Common myeloid progenitor, CD34-positive (primary cell): ENCODE measurements around the gene TOMT.
"Not testable (repeated sequence)": the region's sequence is repeated elsewhere in the genome, so short reads cannot be mapped to it uniquely, and the experiment has no call there.

Experiments
- CTCF ChIA-PET: fragments of 350-600 bp; sonication (Branson Sonifier 250); formaldehyde crosslinking; loops from one replicate; lab custom pipeline; 2021; ENCODE audit warnings: antibody characterized with exemption; lab: Charles Lee
- POLR2A ChIA-PET: fragments of 350-600 bp; sonication (Branson Sonifier 250); formaldehyde crosslinking; loops from one replicate; lab custom pipeline; 2021; ENCODE audit warnings: antibody characterized with exemption; lab: Charles Lee
- DNase-seq, 3 donors: peaks; one replicate each; pipeline versions ENCODE4 v3.0.0 to v3.0.0-alpha.2; 2013
- H3K27ac ChIP-seq, 2 experiments: 1 replicate in 1 of 2; 2 replicates in 1 of 2; pipeline ENCODE4 v1.7.0; 2013; ENCODE audit warnings: inconsistent platforms in 2 of 2, low read length in 2 of 2, mild to moderate bottlenecking in 2 of 2, low read depth in 1 of 2, moderate library complexity in 1 of 2; ENCODE audit not compliant: severe bottlenecking in 2 of 2, insufficient read depth in 1 of 2, poor library complexity in 1 of 2
- H3K27me3 ChIP-seq, 5 experiments: replicated peaks in 2 of 5; 1 replicate in 3 of 5; 2 replicates in 2 of 5; pipeline versions ENCODE4 v1.6.1 to v1.7.0; 2013; ENCODE audit warnings: low read length in 4 of 5, mild to moderate bottlenecking in 2 of 5, moderate library complexity in 2 of 5, inconsistent platforms in 1 of 5; ENCODE audit not compliant: insufficient read depth in 5 of 5, control insufficient read depth in 4 of 5
- H3K36me3 ChIP-seq, 4 experiments: 1 replicate in 2 of 4; 2 replicates in 2 of 4; pipeline versions ENCODE4 v1.6.1 to v1.7.0; 2013; ENCODE audit warnings: low read length in 3 of 4, control low read depth in 1 of 4, mild to moderate bottlenecking in 1 of 4; ENCODE audit not compliant: control insufficient read depth in 4 of 4, insufficient read depth in 4 of 4
- H3K4me1 ChIP-seq, 4 experiments: 1 replicate in 3 of 4; 2 replicates in 1 of 4; pipeline versions ENCODE4 v1.6.1 to v1.7.1; 2013; ENCODE audit warnings: low read length in 3 of 4, mild to moderate bottlenecking in 3 of 4, control low read depth in 1 of 4, inconsistent platforms in 1 of 4, moderate library complexity in 1 of 4; ENCODE audit not compliant: control insufficient read depth in 4 of 4, insufficient read depth in 4 of 4; ENCODE audit errors: control extremely low read depth in 1 of 4
- H3K4me3 ChIP-seq, 7 experiments: 1 replicate in 4 of 7; 2 replicates in 3 of 7; pipeline versions ENCODE4 v1.5.1 to v1.7.0; 2013; ENCODE audit warnings: mild to moderate bottlenecking in 7 of 7, low read length in 6 of 7, moderate library complexity in 6 of 7, inconsistent platforms in 2 of 7, low read depth in 2 of 7, control low read depth in 1 of 7; ENCODE audit not compliant: insufficient read depth in 4 of 7, control insufficient read depth in 1 of 7; ENCODE audit errors: extremely low read depth in 1 of 7
- H3K9me3 ChIP-seq, 5 experiments: 1 replicate in 4 of 5; 2 replicates in 1 of 5; pipeline versions ENCODE4 v1.6.1 to v1.7.1; 2013; ENCODE audit warnings: low read length in 4 of 5, mild to moderate bottlenecking in 2 of 5, inconsistent platforms in 1 of 5, low read depth in 1 of 5, moderate library complexity in 1 of 5; ENCODE audit not compliant: control insufficient read depth in 4 of 5, insufficient read depth in 2 of 5; ENCODE audit errors: control extremely low read depth in 1 of 5
- WGBS: methylation state at CpG from one replicate; pipeline ENCODE4 v1.1.5; 2013; ENCODE audit not compliant: insufficient coverage; 5-methylcytosine and 5-hydroxymethylcytosine counted together

Gene TOMT

DNA sequence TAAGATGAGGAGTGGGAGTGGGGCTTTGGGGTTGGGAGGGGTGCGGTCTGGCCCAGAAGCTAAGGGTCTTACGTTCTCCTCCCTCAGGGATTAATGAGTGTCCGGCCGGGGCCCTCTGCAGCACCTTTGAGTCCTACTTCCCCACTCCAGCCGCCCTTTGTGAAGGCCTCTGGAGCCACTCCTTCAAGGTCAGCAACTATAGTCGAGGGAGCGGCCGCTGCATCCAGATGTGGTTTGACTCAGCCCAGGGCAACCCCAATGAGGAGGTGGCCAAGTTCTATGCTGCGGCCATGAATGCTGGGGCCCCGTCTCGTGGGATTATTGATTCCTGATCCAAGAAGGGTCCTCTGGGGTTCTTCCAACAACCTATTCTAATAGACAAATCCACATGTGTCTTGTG is 33.8 kb downstream of the TOMT start:
- ChIA-PET CTCF (no interaction called here), POLR2A (no interaction called here)
- Histone ChIP-seq H3K9me3 (no peaks in the 10 kb centered on the region), H3K27ac (no peak overlapping the region), H3K4me1 (peaks cover 0 to 4% (median 2%) of the 10 kb centered on the region in 4 experiments), H3K27me3 (no peaks in the 10 kb centered on the region), H3K4me3 (no peak overlapping the region), H3K36me3 (no peaks in the 10 kb centered on the region)
- WGBS, result 95% methylated on average over 8 of the region's 11 CpGs
- DNase-seq, result no peak

DNA sequence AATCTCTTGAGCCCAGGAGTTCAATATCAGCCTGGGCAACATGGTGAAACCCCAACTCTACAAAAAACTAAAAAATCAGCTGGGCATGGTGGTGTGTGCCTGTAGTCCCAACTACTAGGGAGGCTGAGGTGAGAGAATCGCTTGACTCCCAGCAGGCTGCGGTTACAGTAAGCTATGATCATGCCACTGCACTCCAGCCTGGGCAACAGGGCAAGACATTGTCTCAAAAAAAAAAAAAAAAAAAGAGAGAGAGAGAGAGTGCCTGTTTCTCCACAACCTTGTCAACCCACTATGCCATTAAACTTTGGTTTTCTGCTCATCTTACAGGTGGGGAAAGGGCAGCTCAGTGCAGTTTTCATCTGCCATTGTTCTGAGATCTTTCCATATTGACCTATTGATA is 34.9 kb downstream of the TOMT start:
- Histone ChIP-seq H3K4me1 (peaks cover 0 to 4% (median 2%) of the 10 kb centered on the region in 4 experiments), H3K27ac (no peak overlapping the region), H3K9me3 (no peaks in the 10 kb centered on the region), H3K36me3 (no peaks in the 10 kb centered on the region), H3K4me3 (no peak overlapping the region), H3K27me3 (no peaks in the 10 kb centered on the region)
- ChIA-PET CTCF (interaction anchor here (1.0 to 1.4 kb wide), 4 partner anchors 42 to 163 kb away, joined by 3 to 6 read pairs (median 4); no protein-coding TSS in a partner anchor), POLR2A (no interaction called here)
- no CpG with 5 or more reads among the region's 2 CpGs for WGBS
- no peak for DNase-seq

DNA sequence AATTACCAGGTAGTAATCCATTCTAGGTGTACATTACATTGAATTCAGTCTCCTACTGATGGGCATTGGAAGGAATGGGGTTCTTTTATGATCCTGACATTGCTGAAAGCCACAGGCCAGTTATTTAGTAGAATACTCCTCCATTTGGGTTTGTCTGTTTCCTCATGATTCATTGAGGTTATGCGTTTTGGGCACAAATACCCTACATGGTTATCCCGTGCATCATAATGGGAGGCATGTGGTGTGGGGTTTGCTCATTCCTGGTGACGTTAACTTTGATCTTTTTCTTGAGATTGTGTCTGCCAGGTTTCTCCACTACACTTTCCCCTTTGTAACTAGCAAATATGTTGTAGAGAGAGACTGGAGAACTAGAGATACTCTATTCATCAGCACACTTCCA is 35.3 kb downstream of the TOMT start:
- peak in 2 of 3 donors; percentile 13 to 21 for DNase-seq
- CTCF ChIA-PET, result interaction anchor here (1.0 to 1.4 kb wide), 5 partner anchors 29 to 163 kb away, joined by 3 to 6 read pairs (median 4); partner anchors contain the start of gene ANAPC15
- H3K9me3 ChIP-seq, result no peaks in the 10 kb centered on the region
- H3K36me3 ChIP-seq, result no peaks in the 10 kb centered on the region
- no peaks in the 10 kb centered on the region for H3K27me3 ChIP-seq
- peaks cover 0 to 4% (median 2%) of the 10 kb centered on the region in 4 experiments for H3K4me1 ChIP-seq
- no CpG with 5 or more reads among the region's 3 CpGs for WGBS
- POLR2A ChIA-PET, result no interaction called here
- no peak overlapping the region for H3K27ac ChIP-seq
- no peak overlapping the region for H3K4me3 ChIP-seq

DNA sequence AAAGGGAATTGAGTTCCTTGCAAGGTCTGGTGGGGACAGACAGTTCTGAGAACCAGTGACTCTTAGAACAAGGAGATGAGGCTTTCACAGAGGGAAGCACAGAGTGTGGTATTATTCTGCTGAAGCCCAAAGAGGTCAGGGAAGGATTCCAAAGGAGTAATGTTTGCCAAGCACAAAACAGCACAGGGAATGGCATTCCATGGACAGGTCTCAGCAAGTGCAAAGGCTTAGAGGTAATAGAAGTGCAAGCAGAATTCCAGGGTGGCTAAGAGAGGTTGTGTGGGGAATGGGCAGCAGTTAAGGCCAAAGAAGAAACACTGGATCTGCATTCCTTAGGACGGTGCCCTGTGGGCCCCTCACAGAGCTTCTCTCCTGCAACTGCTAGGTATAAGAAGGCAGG is 36.4 kb downstream of the TOMT start:
- DNase-seq, H3K4me1 ChIP-seq, H3K27ac ChIP-seq, H3K36me3 ChIP-seq, H3K9me3 ChIP-seq, H3K27me3 ChIP-seq, POLR2A ChIA-PET, H3K4me3 ChIP-seq: not testable (repeated sequence)
- WGBS, result no CpG with 5 or more reads among the region's 1 CpG
- CTCF ChIA-PET, result interaction anchor here (1.0 to 5.2 kb wide), 3 partner anchors 14 to 117 kb away, joined by 4 to 20 read pairs (median 6); partner anchors contain the start of gene ANAPC15

DNA sequence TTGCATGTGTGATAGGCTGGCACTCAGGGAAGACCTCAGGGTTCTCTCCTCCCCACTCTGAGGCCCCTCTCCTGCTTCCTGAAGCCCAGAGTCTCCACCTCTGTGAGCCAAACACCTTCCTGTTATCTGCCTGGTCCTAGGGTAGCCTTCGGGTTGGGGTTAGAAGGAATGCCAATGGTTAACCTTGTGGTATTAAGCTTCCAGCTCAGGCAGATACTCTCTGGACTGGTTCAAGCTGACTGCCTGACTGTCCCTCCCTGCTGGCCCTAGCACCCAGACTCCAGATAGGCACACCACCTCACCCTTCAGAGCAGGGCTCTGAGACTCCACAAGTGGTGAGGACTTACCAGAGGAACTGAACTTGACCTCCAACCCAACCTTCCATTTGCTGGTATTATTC is 36.8 kb downstream of the TOMT start:
- H3K27ac ChIP-seq, POLR2A ChIA-PET, H3K27me3 ChIP-seq, DNase-seq, H3K4me3 ChIP-seq, H3K4me1 ChIP-seq, H3K36me3 ChIP-seq, H3K9me3 ChIP-seq: not testable (repeated sequence)
- WGBS, result no CpG with 5 or more reads among the region's 1 CpG
- CTCF ChIA-PET, result interaction anchor here (1.0 to 5.2 kb wide), 9 partner anchors 10 to 123 kb away, joined by 3 to 20 read pairs (median 8); partner anchors contain the start of gene ANAPC15

DNA sequence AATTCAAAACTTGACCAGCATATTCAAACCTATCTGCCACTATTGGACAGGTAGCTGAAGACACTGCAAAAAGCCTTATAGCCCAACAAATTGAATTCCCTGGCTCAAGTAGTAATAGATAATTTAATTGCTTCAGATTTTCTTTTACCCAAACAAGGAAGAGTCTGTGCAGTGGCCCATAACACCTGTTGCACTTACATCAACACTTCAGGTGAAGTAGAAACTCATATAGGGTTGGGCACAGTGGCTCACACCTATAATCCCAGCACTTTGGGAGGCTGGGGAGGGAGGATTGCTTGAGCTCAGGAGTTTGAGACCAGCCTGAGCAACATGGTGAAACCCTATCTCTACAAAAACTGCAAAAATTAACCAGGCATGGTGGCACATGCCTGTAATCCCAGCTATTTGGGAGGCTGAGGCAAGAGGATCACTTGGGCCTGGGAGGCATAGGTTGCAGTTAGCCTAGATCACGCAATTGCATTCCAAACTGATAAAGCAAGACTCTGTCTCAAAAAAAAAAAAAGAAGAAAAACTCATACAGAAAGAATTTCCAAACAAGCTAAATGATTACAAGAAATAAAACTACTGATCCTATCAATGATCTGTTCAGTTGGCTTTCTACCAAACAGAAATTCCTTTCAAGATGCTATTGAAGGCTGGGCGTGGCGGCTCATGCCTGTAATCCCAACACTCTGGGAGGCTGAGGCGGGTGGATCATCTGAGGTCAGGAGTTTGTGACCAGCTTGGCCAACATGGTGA is 39.3 kb downstream of the TOMT start:
- POLR2A ChIA-PET, result no interaction called here
- Histone ChIP-seq H3K4me3 (no peak overlapping the region), H3K9me3 (no peaks in the 10 kb centered on the region), H3K36me3 (no peaks in the 10 kb centered on the region), H3K4me1 (peaks cover 0 to 4% (median 2%) of the 10 kb centered on the region in 4 experiments), H3K27me3 (no peaks in the 10 kb centered on the region), H3K27ac (no peak overlapping the region)
- DNase-seq, result no peak
- CTCF ChIA-PET, result interaction anchor here (0.6 to 5.2 kb wide), 29 partner anchors 8 to 290 kb away, joined by 3 to 46 read pairs (median 7); partner anchors contain the start of genes ANAPC15 and LAMTOR1
- 100% methylated on average over 4 of the region's 4 CpGs for WGBS

DNA sequence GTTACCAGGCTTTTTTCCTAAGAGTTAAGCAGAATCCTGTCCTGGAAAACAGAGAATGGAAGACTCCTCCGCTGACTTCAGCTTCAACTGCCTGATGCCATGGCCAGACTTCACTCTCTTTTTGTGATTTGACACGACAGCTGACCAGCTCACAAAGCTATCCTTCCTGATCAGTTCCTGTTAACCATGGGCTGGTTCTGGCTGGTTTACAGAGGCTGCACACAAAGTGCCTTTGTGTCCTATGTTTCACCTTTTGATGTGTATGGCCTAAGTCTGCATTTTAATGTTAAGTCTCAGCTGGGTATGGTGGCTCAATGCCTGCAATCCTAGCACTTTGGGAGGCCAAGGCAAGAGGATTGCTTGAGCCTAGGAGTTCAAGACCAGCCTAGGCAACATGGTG is 40.9 kb downstream of the TOMT start:
- no peak for DNase-seq
- Histone ChIP-seq H3K27ac (no peak overlapping the region), H3K4me3 (no peak overlapping the region), H3K36me3 (no peaks in the 10 kb centered on the region), H3K27me3 (no peaks in the 10 kb centered on the region), H3K9me3 (no peaks in the 10 kb centered on the region), H3K4me1 (peaks cover 0 to 4% (median 2%) of the 10 kb centered on the region in 4 experiments)
- ChIA-PET CTCF (interaction anchor here (1.0 to 5.2 kb wide), 9 partner anchors 10 to 170 kb away, joined by 3 to 20 read pairs (median 4); no protein-coding TSS in a partner anchor), POLR2A (no interaction called here)
- WGBS, result 46% methylated on average over 2 of the region's 2 CpGs
